ENCODE data around the gene LCNL1.
"Not testable (repeated sequence)": the region's sequence is repeated elsewhere in the genome, so short reads cannot be mapped to it uniquely, and the experiment has no call there.

The LCNL1 gene

DNA sequence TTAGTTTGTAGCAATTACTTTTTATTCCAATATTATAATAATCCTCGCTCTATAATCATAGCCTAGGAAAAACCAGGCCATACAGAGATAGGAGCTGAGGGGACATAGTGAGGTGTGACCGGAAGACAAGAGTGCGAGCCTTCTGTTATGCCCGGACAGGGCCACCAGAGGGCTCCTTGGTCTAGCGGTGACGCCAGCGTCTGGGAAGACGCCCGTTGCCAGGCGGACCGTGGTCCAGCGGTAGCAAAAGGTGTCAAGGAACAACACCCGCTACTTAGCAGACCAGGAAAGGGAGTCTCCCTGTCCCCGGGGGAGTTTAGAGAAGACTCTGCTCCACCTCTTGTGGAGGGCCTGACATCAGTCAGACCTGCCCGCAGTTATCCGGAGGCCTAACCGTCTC, 21.5 kb downstream of the LCNL1 start:
- not testable (repeated sequence) for H4K20me1 ChIP-seq (ENCODE audit: control insufficient read depth, insufficient read depth, low read depth, low read length); H3K79me2 ChIP-seq (ENCODE audit: control insufficient read depth, low read length); H3K27me3 ChIP-seq (ENCODE audit: control insufficient read depth, low read length); H3K9me2 ChIP-seq (replicated peaks; ENCODE audit: control insufficient read depth, low read length); H3K4me3 ChIP-seq (ENCODE audit: low read length); H3K4me2 ChIP-seq (ENCODE audit: low read length); H3F3A ChIP-seq (ENCODE audit: control insufficient read depth, insufficient read depth); H3K9me3 ChIP-seq (ENCODE audit: control insufficient read depth, insufficient read depth, low read length); H3K27ac ChIP-seq (ENCODE audit: low read depth, low read length); H3K36me3 ChIP-seq (ENCODE audit: control insufficient read depth, low read length)
- peaks cover 19% of the 10 kb centered on the region for H3K4me1 ChIP-seq (ENCODE audit: control insufficient read depth, low read length)
- TF ChIP-seq, protein P1, sequence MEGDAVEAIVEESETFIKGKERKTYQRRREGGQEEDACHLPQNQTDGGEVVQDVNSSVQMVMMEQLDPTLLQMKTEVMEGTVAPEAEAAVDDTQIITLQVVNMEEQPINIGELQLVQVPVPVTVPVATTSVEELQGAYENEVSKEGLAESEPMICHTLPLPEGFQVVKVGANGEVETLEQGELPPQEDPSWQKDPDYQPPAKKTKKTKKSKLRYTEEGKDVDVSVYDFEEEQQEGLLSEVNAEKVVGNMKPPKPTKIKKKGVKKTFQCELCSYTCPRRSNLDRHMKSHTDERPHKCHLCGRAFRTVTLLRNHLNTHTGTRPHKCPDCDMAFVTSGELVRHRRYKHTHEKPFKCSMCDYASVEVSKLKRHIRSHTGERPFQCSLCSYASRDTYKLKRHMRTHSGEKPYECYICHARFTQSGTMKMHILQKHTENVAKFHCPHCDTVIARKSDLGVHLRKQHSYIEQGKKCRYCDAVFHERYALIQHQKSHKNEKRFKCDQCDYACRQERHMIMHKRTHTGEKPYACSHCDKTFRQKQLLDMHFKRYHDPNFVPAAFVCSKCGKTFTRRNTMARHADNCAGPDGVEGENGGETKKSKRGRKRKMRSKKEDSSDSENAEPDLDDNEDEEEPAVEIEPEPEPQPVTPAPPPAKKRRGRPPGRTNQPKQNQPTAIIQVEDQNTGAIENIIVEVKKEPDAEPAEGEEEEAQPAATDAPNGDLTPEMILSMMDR (IDR thresholded peaks at IDR 0.05; ENCODE audit: low read depth, low read length, poor library complexity, severe bottlenecking): peak; percentile 27

DNA sequence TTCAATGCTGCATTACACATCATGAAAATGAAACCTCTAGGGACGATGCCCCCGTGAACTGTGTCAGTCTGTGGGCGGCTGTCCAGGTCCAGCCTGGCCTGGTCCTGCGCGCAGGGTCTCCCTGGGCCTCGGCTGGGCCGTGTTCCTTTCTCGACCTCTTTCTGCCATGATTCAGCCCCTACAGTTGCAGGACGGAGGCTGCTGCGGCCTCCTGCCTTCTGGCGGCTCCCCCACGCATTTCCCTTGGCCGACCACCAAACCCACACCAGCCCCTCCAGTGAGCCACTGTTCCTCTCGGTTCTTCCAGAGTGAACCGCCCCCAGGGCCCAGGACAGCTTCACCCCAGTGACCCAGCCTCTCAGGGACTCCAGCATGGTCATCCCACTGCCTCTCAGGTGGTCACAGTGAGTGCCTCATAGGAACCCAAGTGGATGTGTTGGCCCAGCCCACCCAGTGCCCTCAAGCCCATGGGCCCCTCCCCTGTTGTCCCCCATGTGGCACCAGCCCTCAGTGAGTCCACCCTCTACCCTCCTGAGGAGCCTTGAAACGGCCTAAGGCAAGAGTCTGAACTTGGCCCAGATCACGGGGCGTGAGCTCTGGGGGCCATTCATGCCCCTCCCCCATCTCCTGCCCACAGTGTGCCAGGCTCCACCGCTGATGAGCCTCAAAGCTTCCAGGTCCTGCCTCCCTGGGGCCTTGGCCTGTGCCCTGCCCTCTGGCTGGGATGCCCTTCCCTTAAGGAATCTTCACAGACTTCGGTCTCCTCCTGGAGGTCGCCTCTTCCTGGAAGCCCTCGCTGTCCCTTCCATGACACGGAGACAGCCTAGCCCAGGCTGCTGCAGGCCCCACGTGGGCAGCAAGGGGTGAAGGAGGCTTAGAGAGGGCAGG, 23.6 kb downstream of the LCNL1 start:
- Histone ChIP-seq H3F3A (ENCODE audit: control insufficient read depth, insufficient read depth) (no peaks in the 10 kb centered on the region), H3K36me3 (ENCODE audit: control insufficient read depth, low read length) (no peaks in the 10 kb centered on the region), H3K4me2 (ENCODE audit: low read length) (no peak overlapping the region), H3K4me1 (ENCODE audit: control insufficient read depth, low read length) (peaks cover 4% of the 10 kb centered on the region; the same call in 1 of the 2 replicates), H3K27me3 (ENCODE audit: control insufficient read depth, low read length) (no peaks in the 10 kb centered on the region; the same call in 1 of the 2 replicates), H3K4me3 (ENCODE audit: low read length) (no peak overlapping the region), H3K27ac (ENCODE audit: low read depth, low read length) (no peak overlapping the region), H3K9me3 (ENCODE audit: control insufficient read depth, insufficient read depth, low read length) (no peaks in the 10 kb centered on the region), H3K79me2 (ENCODE audit: control insufficient read depth, low read length) (no peaks in the 10 kb centered on the region), H3K9me2 (replicated peaks; ENCODE audit: control insufficient read depth, low read length) (no peaks in the 10 kb centered on the region), H4K20me1 (ENCODE audit: control insufficient read depth, insufficient read depth, low read depth, low read length) (no peaks in the 10 kb centered on the region)
- TF ChIP-seq, protein P1 (IDR thresholded peaks at IDR 0.05; ENCODE audit: low read depth, low read length, poor library complexity, severe bottlenecking): no peak
- no peak for TF ChIP-seq EZH2phosphoT487 (IDR thresholded peaks at IDR 0.05; ENCODE audit: borderline replicate concordance, low read length)

DNA sequence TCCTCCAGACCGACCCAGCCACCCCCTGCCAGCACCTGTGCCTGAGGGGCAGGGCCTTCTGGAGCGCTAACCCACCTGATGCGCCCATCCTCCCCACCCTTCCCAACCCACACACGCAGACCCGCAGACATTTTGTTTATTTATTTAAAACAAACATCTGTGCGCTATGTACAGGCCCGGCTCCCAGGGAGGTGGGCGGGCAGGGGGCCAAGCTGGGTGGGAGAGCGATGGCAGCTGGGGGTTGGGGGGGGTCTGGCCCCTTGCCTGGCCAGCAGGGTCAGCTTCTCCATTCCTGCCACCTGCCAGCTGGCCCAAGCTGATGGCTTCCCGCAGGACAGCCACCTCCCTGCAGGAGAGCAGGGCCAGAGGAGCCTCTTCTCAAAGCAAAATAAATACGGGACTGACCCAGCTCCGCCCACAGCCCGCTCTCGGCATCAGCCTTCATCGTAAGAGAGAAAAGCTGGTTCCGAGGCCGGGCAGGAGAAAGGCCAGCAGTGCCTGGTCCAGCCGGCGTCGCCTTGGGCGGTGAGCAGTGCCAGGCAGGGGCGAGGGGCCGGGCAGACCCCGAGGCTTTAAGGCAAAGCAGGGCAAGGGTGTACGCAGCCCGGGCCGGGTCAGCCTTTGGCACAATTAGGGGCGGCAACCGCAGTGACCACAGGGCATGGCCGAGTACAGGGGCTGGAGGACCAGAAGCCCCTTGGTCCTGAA, 24.5 kb downstream of the LCNL1 start:
- peaks cover 4% of the 10 kb centered on the region; the same call in 1 of the 2 replicates for H3K4me1 ChIP-seq (ENCODE audit: control insufficient read depth, low read length)
- H3K4me2 ChIP-seq (ENCODE audit: low read length): no peak overlapping the region
- no peaks in the 10 kb centered on the region for H3F3A ChIP-seq (ENCODE audit: control insufficient read depth, insufficient read depth)
- H3K27ac ChIP-seq (ENCODE audit: low read depth, low read length): no peak overlapping the region
- no peaks in the 10 kb centered on the region for H3K79me2 ChIP-seq (ENCODE audit: control insufficient read depth, low read length)
- H3K27me3 ChIP-seq (ENCODE audit: control insufficient read depth, low read length): no peaks in the 10 kb centered on the region
- H3K9me3 ChIP-seq (ENCODE audit: control insufficient read depth, insufficient read depth, low read length): no peaks in the 10 kb centered on the region
- no peak overlapping the region for H3K4me3 ChIP-seq (ENCODE audit: low read length)
- TF ChIP-seq EZH2phosphoT487 (IDR thresholded peaks at IDR 0.05; ENCODE audit: borderline replicate concordance, low read length): no peak
- TF ChIP-seq, protein P1 (IDR thresholded peaks at IDR 0.05; ENCODE audit: low read depth, low read length, poor library complexity, severe bottlenecking): no peak
- no peaks in the 10 kb centered on the region for H3K9me2 ChIP-seq (replicated peaks; ENCODE audit: control insufficient read depth, low read length)
- H4K20me1 ChIP-seq (ENCODE audit: control insufficient read depth, insufficient read depth, low read depth, low read length): no peaks in the 10 kb centered on the region
- H3K36me3 ChIP-seq (ENCODE audit: control insufficient read depth, low read length): no peaks in the 10 kb centered on the region

All from DOHH2 (cell line).